Activated CD4-positive, alpha-beta T cell treated with anti-CD3 and anti-CD28 coated beads, Interleukin-2, Interleukin-4, amounts not matched to agents 100 ng/mL and 50 ng/mL, durations not matched to agents 16 hours and 8 hours (primary cell): ENCODE results near the gene LAMTOR3.

ENCODE experiments used
- DNase-seq: peaks from one replicate; pipeline ENCODE4 v3.0.0-alpha.2; 2020; ENCODE audit warnings: low spot score

LAMTOR3 gene

GRCh38 chr4:99894161-99894997 lies at the start of gene LAMTOR3:
TSS of gene LAMTOR3 (minus strand) at chr4:99894427. CDS start at chr4:99893963, 464 bp downstream.
- DNase-seq: peak; percentile 93

- DNase-seq: no peak
These were observed 44.1 kb upstream of the LAMTOR3 start for GRCh38 chr4:99938243-99938753.

GRCh38 chr4:99934891-99935290 lies 40.7 kb upstream of the LAMTOR3 start:
- DNase-seq: no peak

GRCh38 chr4:99927566-99927965 lies 33.3 kb upstream of the LAMTOR3 start:
- DNase-seq: no peak

- DNase-seq: peak; percentile 23
These were observed 26.9 kb upstream of the LAMTOR3 start for GRCh38 chr4:99921174-99921573.

- DNase-seq: no peak
These were observed 24.4 kb upstream of the LAMTOR3 start for GRCh38 chr4:99918656-99919055.

GRCh38 chr4:99917575-99917974 lies 23.3 kb upstream of the LAMTOR3 start:
- DNase-seq: no peak

- DNase-seq: no peak
These were observed 21.2 kb upstream of the LAMTOR3 start for GRCh38 chr4:99915449-99915848.

- no peak for DNase-seq
These were observed 771 bp upstream of the LAMTOR3 start for GRCh38 chr4:99894998-99895397.

GRCh38 chr4:99893839-99894160 lies 427 bp downstream of the LAMTOR3 start:
- no peak for DNase-seq

GRCh38 chr4:99893029-99893428 lies 1.2 kb downstream of the LAMTOR3 start:
- DNase-seq: no peak

GRCh38 chr4:99891351-99891750 lies 2.9 kb downstream of the LAMTOR3 start:
- no peak for DNase-seq

- DNase-seq: no peak
These were observed 6.4 kb downstream of the LAMTOR3 start for GRCh38 chr4:99887837-99888236.

GRCh38 chr4:99886146-99886545 lies 8.1 kb downstream of the LAMTOR3 start:
- DNase-seq: no peak

- no peak for DNase-seq
These were observed 8.5 kb downstream of the LAMTOR3 start for GRCh38 chr4:99885687-99886086.

- DNase-seq: peak; percentile 53
These were observed 9.1 kb downstream of the LAMTOR3 start for GRCh38 chr4:99885063-99885664.

- DNase-seq: no peak
These were observed 14.8 kb downstream of the LAMTOR3 start for GRCh38 chr4:99879458-99879857.

GRCh38 chr4:99878604-99879003 lies 15.6 kb downstream of the LAMTOR3 start:
- no peak for DNase-seq

- DNase-seq: no peak
These were observed 17.3 kb downstream of the LAMTOR3 start for GRCh38 chr4:99876946-99877345.

- no peak for DNase-seq
These were observed 19.2 kb downstream of the LAMTOR3 start for GRCh38 chr4:99875071-99875470.

- DNase-seq: no peak
These were observed 21.7 kb downstream of the LAMTOR3 start for GRCh38 chr4:99872570-99872969.

GRCh38 chr4:99868126-99868596 lies 26.1 kb downstream of the LAMTOR3 start:
- peak; percentile 92 for DNase-seq

GRCh38 chr4:99863804-99864203 lies 30.4 kb downstream of the LAMTOR3 start:
- no peak for DNase-seq
